ENCODE measurements around the gene ARHGAP1. TPM values are rescaled to one million over a fixed set of nuclear protein-coding genes. Genes with fewer than 3 reads are reported as not detected.

Gene ARHGAP1
- total RNA-seq, 2 experiments from 2014 or later: 61.9 to 68.5 TPM

- no peak overlapping the region for H3K4me3 Mint-ChIP-seq
- H3K27ac Mint-ChIP-seq: no peak overlapping the region
- DNase-seq (no peak), ATAC-seq (no peak)
- peaks cover 8% of the 10 kb centered on the region for H3K4me1 Mint-ChIP-seq
- H3K36me3 Mint-ChIP-seq: peaks cover 19% of the 10 kb centered on the region
- no peaks in the 10 kb centered on the region for H3K9me3 Mint-ChIP-seq (ENCODE audit: low read depth)
- no peaks in the 10 kb centered on the region for H3K27me3 Mint-ChIP-seq
- CTCF ChIA-PET: interaction anchor here (1.3 kb wide), 1 partner anchor 303 kb away, joined by 3 read pairs; no protein-coding TSS in a partner anchor
Observed at GRCh38 chr11:46655631-46656030, 44.8 kb downstream of the ARHGAP1 start.

GRCh38 chr11:46649180-46649738, 51.2 kb downstream of the ARHGAP1 start:
- Mint-ChIP-seq H3K27me3 (no peaks in the 10 kb centered on the region), H3K4me3 (no peak overlapping the region), H3K27ac (peak overlapping the region; percentile 25), H3K9me3 (ENCODE audit: low read depth) (no peaks in the 10 kb centered on the region), H3K36me3 (peaks cover 21% of the 10 kb centered on the region), H3K4me1 (no peaks in the 10 kb centered on the region)
- ATAC-seq: no peak
- CTCF ChIA-PET: interaction anchor here (0.8 kb wide), 1 partner anchor 14 kb away, joined by 3 read pairs; no protein-coding TSS in a partner anchor
- no peak for DNase-seq

- Mint-ChIP-seq H3K27ac (no peak overlapping the region), H3K9me3 (ENCODE audit: low read depth) (peaks cover 2% of the 10 kb centered on the region)
Observed at GRCh38 chr11:46643986-46644385, 56.4 kb downstream of the ARHGAP1 start.

GRCh38 chr11:46643531-46643930, 56.9 kb downstream of the ARHGAP1 start:
- Mint-ChIP-seq H3K4me1 (peaks cover 8% of the 10 kb centered on the region), H3K27ac (no peak overlapping the region), H3K9me3 (ENCODE audit: low read depth) (peaks cover 2% of the 10 kb centered on the region), H3K4me3 (no peak overlapping the region), H3K27me3 (no peaks in the 10 kb centered on the region), H3K36me3 (peaks cover 40% of the 10 kb centered on the region)
- DNase-seq (no peak), ATAC-seq (no peak)
- CTCF ChIA-PET: no interaction called here

More at GRCh38 chr11:46643986-46644385, 56.4 kb downstream of the ARHGAP1 start:
- H3K4me1 Mint-ChIP-seq: peaks cover 8% of the 10 kb centered on the region
- no peaks in the 10 kb centered on the region for H3K27me3 Mint-ChIP-seq
- H3K4me3 Mint-ChIP-seq: no peak overlapping the region
- H3K36me3 Mint-ChIP-seq: peaks cover 38% of the 10 kb centered on the region
- ATAC-seq: no peak
- no peak for DNase-seq
- CTCF ChIA-PET: no interaction called here

GRCh38 chr11:46642627-46643335, 57.6 kb downstream of the ARHGAP1 start:
- Mint-ChIP-seq H3K27ac (no peak overlapping the region), H3K9me3 (ENCODE audit: low read depth) (peaks cover 2% of the 10 kb centered on the region), H3K27me3 (no peaks in the 10 kb centered on the region), H3K4me3 (no peak overlapping the region), H3K36me3 (peaks cover 42% of the 10 kb centered on the region), H3K4me1 (peaks cover 8% of the 10 kb centered on the region)
- no peak for ATAC-seq
- no peak for DNase-seq
- CTCF ChIA-PET: interaction anchor here (1.5 kb wide), 1 partner anchor 11 kb away, joined by 5 read pairs; no protein-coding TSS in a partner anchor

- Mint-ChIP-seq H3K27ac (no peak overlapping the region), H3K36me3 (peaks cover 41% of the 10 kb centered on the region), H3K27me3 (no peaks in the 10 kb centered on the region), H3K9me3 (ENCODE audit: low read depth) (peaks cover 2% of the 10 kb centered on the region), H3K4me1 (peaks cover 8% of the 10 kb centered on the region), H3K4me3 (no peak overlapping the region)
- ATAC-seq: no peak
- no peak for DNase-seq
- CTCF ChIA-PET: interaction anchor here (0.6 to 1.5 kb wide), 2 partner anchors 12 to 1079 kb away, joined by 3 to 5 read pairs; no protein-coding TSS in a partner anchor
Observed at GRCh38 chr11:46641639-46642038, 58.8 kb downstream of the ARHGAP1 start.

GRCh38 chr11:46640036-46640788, 60.2 kb downstream of the ARHGAP1 start:
- H3K4me3 Mint-ChIP-seq: no peak overlapping the region
- H3K4me1 Mint-ChIP-seq: peaks cover 8% of the 10 kb centered on the region
- H3K36me3 Mint-ChIP-seq: peaks cover 33% of the 10 kb centered on the region
- peaks cover 2% of the 10 kb centered on the region for H3K9me3 Mint-ChIP-seq (ENCODE audit: low read depth)
- H3K27ac Mint-ChIP-seq: no peak overlapping the region
- ATAC-seq (no peak), DNase-seq (no peak)
- no peaks in the 10 kb centered on the region for H3K27me3 Mint-ChIP-seq
- CTCF ChIA-PET: no interaction called here

GRCh38 chr11:46639197-46639839, 61.1 kb downstream of the ARHGAP1 start:
- DNase-seq (no peak), ATAC-seq (no peak)
- Mint-ChIP-seq H3K27me3 (no peaks in the 10 kb centered on the region), H3K9me3 (ENCODE audit: low read depth) (peaks cover 2% of the 10 kb centered on the region), H3K27ac (peak overlapping the region; percentile 29), H3K4me1 (peaks cover 8% of the 10 kb centered on the region), H3K4me3 (no peak overlapping the region), H3K36me3 (peaks cover 28% of the 10 kb centered on the region)
- CTCF ChIA-PET: no interaction called here

GRCh38 chr11:46637546-46637945, 62.9 kb downstream of the ARHGAP1 start:
- CTCF ChIA-PET: interaction anchor here (0.6 to 1.2 kb wide), 2 partner anchors 19 to 183 kb away, joined by 3 to 4 read pairs; no protein-coding TSS in a partner anchor
- Mint-ChIP-seq H3K9me3 (ENCODE audit: low read depth) (peaks cover 2% of the 10 kb centered on the region), H3K4me3 (no peak overlapping the region), H3K4me1 (peaks cover 9% of the 10 kb centered on the region), H3K27ac (no peak overlapping the region), H3K36me3 (peaks cover 22% of the 10 kb centered on the region), H3K27me3 (no peaks in the 10 kb centered on the region)
- no peak for ATAC-seq
- DNase-seq: no peak

- Mint-ChIP-seq H3K36me3 (peaks cover 22% of the 10 kb centered on the region), H3K4me3 (no peak overlapping the region)
- ATAC-seq: no peak
Observed at GRCh38 chr11:46635557-46636139, 64.8 kb downstream of the ARHGAP1 start.

GRCh38 chr11:46633291-46634217, 66.9 kb downstream of the ARHGAP1 start:
- DNase-seq (no peak), ATAC-seq (no peak)
- Mint-ChIP-seq H3K4me1 (peaks cover 13% of the 10 kb centered on the region), H3K9me3 (ENCODE audit: low read depth) (no peaks in the 10 kb centered on the region), H3K27me3 (no peaks in the 10 kb centered on the region), H3K27ac (no peak overlapping the region), H3K4me3 (no peak overlapping the region), H3K36me3 (peaks cover 9% of the 10 kb centered on the region)
- CTCF ChIA-PET: no interaction called here

More at GRCh38 chr11:46635557-46636139, 64.8 kb downstream of the ARHGAP1 start:
- Mint-ChIP-seq H3K27ac (no peak overlapping the region), H3K9me3 (ENCODE audit: low read depth) (peaks cover 2% of the 10 kb centered on the region), H3K4me1 (peaks cover 16% of the 10 kb centered on the region), H3K27me3 (no peaks in the 10 kb centered on the region)
- CTCF ChIA-PET: no interaction called here
- no peak for DNase-seq

GRCh38 chr11:46632502-46632901, 67.9 kb downstream of the ARHGAP1 start:
- Mint-ChIP-seq H3K4me1 (peaks cover 13% of the 10 kb centered on the region), H3K27me3 (no peaks in the 10 kb centered on the region), H3K27ac (peak overlapping the region; percentile 51), H3K36me3 (peaks cover 6% of the 10 kb centered on the region), H3K4me3 (no peak overlapping the region), H3K9me3 (ENCODE audit: low read depth) (no peaks in the 10 kb centered on the region)
- peak; percentile 72 for ATAC-seq
- CTCF ChIA-PET: interaction anchor here (3.4 kb wide), 1 partner anchor 14 kb away, joined by 15 read pairs; the partner anchor contains the start of genes ATG13 and HARBI1
- peak; percentile 61 for DNase-seq
